H1 (cell line): Measurements from ENCODE around the gene SLC30A2. TPM values are rescaled to one million over a fixed set of nuclear protein-coding genes. Genes with fewer than 3 reads are reported as not detected.

Experiments
- CTCF ChIA-PET: fragments of 300-600 bp; sonication (Branson Sonifier 250); formaldehyde crosslinking; loops from one replicate; lab custom pipeline; 2021; ENCODE audit not compliant: partially characterized antibody; lab: Charles Lee
- POLR2A ChIA-PET: fragments of 300-600 bp; sonication (Branson Sonifier 250); formaldehyde crosslinking; loops from one replicate; lab custom pipeline; 2021; ENCODE audit warnings: inconsistent platforms; ENCODE audit not compliant: partially characterized antibody; lab: Charles Lee
- DNase-seq, 2 experiments: peaks; one replicate each; pipeline versions ENCODE4 v3.0.0 to v3.0.0-alpha.2; 2010 to 2022; ENCODE audit warnings: low spot score in 2 of 2, low read depth in 1 of 2, mixed read lengths in 1 of 2
- FAIRE-seq: peaks from 2 replicates; lab custom pipeline; 2011; peaks lifted over from hg19 to GRCh38; lab: Jason Lieb, UNC
- H2AFZ ChIP-seq: 2 replicates; pipeline ENCODE4 v1.8.1; 2012; ENCODE audit warnings: low read length, inconsistent platforms
- H2AK5ac ChIP-seq: 2 replicates; pipeline ENCODE4 v1.6.1; 2013; ENCODE audit warnings: low read depth, low read length
- H2BK120ac ChIP-seq: replicated peaks from 2 replicates; pipeline ENCODE3; 2013; ENCODE audit warnings: low read depth, low read length, inconsistent platforms
- H2BK12ac ChIP-seq: 2 replicates; pipeline ENCODE4 v1.6.1; 2013; ENCODE audit warnings: low read depth, low read length
- H2BK15ac ChIP-seq: 2 replicates; pipeline ENCODE4 v1.6.1; 2013; ENCODE audit warnings: low read length
- H2BK20ac ChIP-seq: 2 replicates; pipeline ENCODE4 v1.6.1; 2013; ENCODE audit warnings: low read length
- H2BK5ac ChIP-seq: 2 replicates; pipeline ENCODE4 v1.6.1; 2013; ENCODE audit warnings: low read depth, low read length
- H3K14ac ChIP-seq: 2 replicates; pipeline ENCODE4 v1.6.1; 2013; ENCODE audit warnings: inconsistent platforms; ENCODE audit not compliant: insufficient read length
- H3K18ac ChIP-seq: 2 replicates; pipeline ENCODE4 v1.6.1; 2013; ENCODE audit warnings: low read length; ENCODE audit errors: extremely low read depth
- H3K23ac ChIP-seq: 2 replicates; pipeline ENCODE4 v1.6.1; 2013; ENCODE audit warnings: inconsistent platforms; ENCODE audit not compliant: insufficient read length
- H3K23me2 ChIP-seq: 2 replicates; pipeline ENCODE4 v1.6.1; 2013; ENCODE audit warnings: low read depth, low read length
- H3K27ac ChIP-seq: 2 replicates; pipeline ENCODE4 v1.6.1; 2011; ENCODE audit warnings: low read depth, low read length, inconsistent platforms
- H3K27me3 ChIP-seq, 4 experiments: replicated peaks in 1 of 4; 1 replicate in 1 of 4; 2 replicates in 3 of 4; pipeline versions ENCODE4 v1.6.1 to v1.8.1; 2011 to 2013; ENCODE audit warnings: low read length in 3 of 4, mild to moderate bottlenecking in 3 of 4, inconsistent platforms in 2 of 4, mixed read lengths in 2 of 4, moderate library complexity in 1 of 4; ENCODE audit not compliant: control insufficient read depth in 3 of 4, insufficient read depth in 3 of 4; ENCODE audit errors: extremely low read depth in 1 of 4
- H3K36me3 ChIP-seq, 4 experiments: 2 replicates each; pipeline versions ENCODE4 v1.6.1 to v1.8.1; 2011 to 2013; ENCODE audit warnings: mild to moderate bottlenecking in 4 of 4, low read length in 3 of 4, moderate library complexity in 2 of 4, control low read depth in 1 of 4, inconsistent platforms in 1 of 4; ENCODE audit not compliant: insufficient read depth in 4 of 4, control insufficient read depth in 2 of 4
- H3K4ac ChIP-seq: replicated peaks from 2 replicates; pipeline ENCODE3; 2013; ENCODE audit warnings: low read length, low read depth, mixed read lengths, inconsistent platforms; ENCODE audit not compliant: insufficient read length
- H3K4me1 ChIP-seq, 4 experiments: replicated peaks in 1 of 4; 1 replicate in 1 of 4; 2 replicates in 3 of 4; pipeline versions ENCODE4 v1.6.1 to v1.8.1; 2011 to 2013; ENCODE audit warnings: low read length in 3 of 4, inconsistent platforms in 2 of 4, mixed read lengths in 1 of 4; ENCODE audit not compliant: insufficient read depth in 4 of 4, control insufficient read depth in 3 of 4
- H3K4me2 ChIP-seq, 2 experiments: 2 replicates each; pipeline versions ENCODE4 v1.6.1 to v1.8.1; 2011 to 2013; ENCODE audit warnings: low read depth in 2 of 2, low read length in 2 of 2, control low read depth in 1 of 2, inconsistent platforms in 1 of 2, mild to moderate bottlenecking in 1 of 2; ENCODE audit not compliant: insufficient read depth in 1 of 2
- H3K4me3 ChIP-seq, 4 experiments: fragments of 200-600, 300-600 bp in 1 of 4; sonication (generic), shearing (Covaris generic), sonication (Bioruptor Twin) in 1 of 4; 2 replicates each; pipeline versions ENCODE4 v1.5.1 to v1.8.1; 2011 to 2016; ENCODE audit warnings: low read length in 4 of 4, low read depth in 3 of 4, control low read depth in 2 of 4, inconsistent platforms in 2 of 4, mild to moderate bottlenecking in 2 of 4, mixed read lengths in 1 of 4, moderate library complexity in 1 of 4; ENCODE audit not compliant: insufficient read depth in 2 of 4; ENCODE audit errors: extremely low read depth in 1 of 4
- H3K56ac ChIP-seq: replicated peaks from 2 replicates; pipeline ENCODE3; 2013; ENCODE audit warnings: low read depth, mild to moderate bottlenecking, mixed read lengths, low read length, inconsistent platforms; ENCODE audit not compliant: insufficient read length
- H3K79me1 ChIP-seq: 2 replicates; pipeline ENCODE4 v1.6.1; 2013; ENCODE audit warnings: low read depth, low read length, control low read depth
- H3K79me2 ChIP-seq, 2 experiments: 2 replicates each; pipeline versions ENCODE4 v1.6.1 to v1.8.1; 2012 to 2013; ENCODE audit warnings: low read length in 2 of 2, mild to moderate bottlenecking in 2 of 2, inconsistent platforms in 1 of 2; ENCODE audit not compliant: insufficient read depth in 2 of 2, control insufficient read depth in 1 of 2
- H3K9ac ChIP-seq, 4 experiments: replicated peaks in 1 of 4; 1 replicate in 1 of 4; 2 replicates in 3 of 4; pipeline versions ENCODE4 v1.6.1 to v1.8.1; 2011 to 2013; ENCODE audit warnings: low read depth in 3 of 4, low read length in 3 of 4, control low read depth in 2 of 4, mild to moderate bottlenecking in 2 of 4, moderate library complexity in 2 of 4, inconsistent platforms in 1 of 4; ENCODE audit errors: extremely low read depth in 1 of 4
- H3K9me3 ChIP-seq, 2 experiments: 2 replicates each; pipeline versions ENCODE4 v1.6.1 to v1.8.1; 2012 to 2013; ENCODE audit warnings: mild to moderate bottlenecking in 2 of 2, moderate library complexity in 2 of 2, control low read depth in 1 of 2, inconsistent platforms in 1 of 2, low read depth in 1 of 2, low read length in 1 of 2, mixed read lengths in 1 of 2; ENCODE audit not compliant: insufficient read depth in 2 of 2
- H4K20me1 ChIP-seq, 2 experiments: replicated peaks in 1 of 2; 2 replicates each; pipeline versions ENCODE3 to v1.8.1; 2011 to 2013; ENCODE audit warnings: inconsistent platforms in 2 of 2, low read length in 2 of 2, mild to moderate bottlenecking in 1 of 2; ENCODE audit not compliant: insufficient read depth in 2 of 2, control insufficient read depth in 1 of 2
- H4K5ac ChIP-seq: 2 replicates; pipeline ENCODE4 v1.6.1; 2013; ENCODE audit warnings: low read length, low read depth, mixed read lengths, inconsistent platforms; ENCODE audit not compliant: insufficient read length
- H4K8ac ChIP-seq: 2 replicates; pipeline ENCODE4 v1.8.0; 2013; ENCODE audit warnings: mild to moderate bottlenecking, moderate library complexity, low read length, inconsistent platforms; ENCODE audit not compliant: insufficient read depth; ENCODE audit errors: extremely low read depth
- H4K91ac ChIP-seq: replicated peaks from 2 replicates; pipeline ENCODE3; 2013; ENCODE audit warnings: low read length, mixed read lengths, inconsistent platforms; ENCODE audit not compliant: insufficient read length
- PHF8 ChIP-seq: fragments of 200-600 bp; sonication (generic); conservative IDR thresholded peaks from 2 replicates; pipeline ENCODE4 v1.7.1; 2012; ENCODE audit warnings: low read depth, mild to moderate bottlenecking, inconsistent platforms, low read length, moderate library complexity
- WGBS, 2 experiments: shearing (Covaris generic) in 1 of 2; methylation state at CpG; one replicate each; pipeline versions ENCODE4 v1.1.6 to v1.1.7; 2013 to 2015; ENCODE audit warnings: low lambda C conversion rate in 2 of 2, mixed read lengths in 2 of 2, inconsistent platforms in 1 of 2, low coverage in 1 of 2, missing lambda C conversion rate in 1 of 2; ENCODE audit not compliant: insufficient replicate concordance in 2 of 2, insufficient coverage in 1 of 2, insufficient read length in 1 of 2; ENCODE audit errors: extremely low coverage in 1 of 2, missing lambda C conversion rate in 1 of 2; 5-methylcytosine and 5-hydroxymethylcytosine counted together
- polyA plus RNA-seq, 7 experiments: library from polyadenylated mRNA; depleted of rRNA in 3 of 7; stranded (reverse) in 5 of 7; unstranded in 2 of 7; fragments of >200 nt in 5 of 7; fragments of 200-250 nt in 2 of 7; gene quantifications; 1 replicate in 5 of 7; 2 replicates in 1 of 7; 4 replicates in 1 of 7; pipeline versions ENCODE4 v1.2.1 to v1.2.3, GENCODE V29; 2011 to 2013; ENCODE audit warnings: missing spikeins in 2 of 7, mixed read lengths in 2 of 7
- total RNA-seq: library from RNA; stranded (reverse); fragmentation: NEBNext Ultra II Directional; extraction: Animal tissue kit (Norgen Biotek cat#: 25700); gene quantifications from 2 replicates; pipeline ENCODE4 v1.2.1, GENCODE V29; 2021

SLC30A2 gene
- total and polyA plus RNA-seq, 2 of the 8 experiments (the other 6 are each of a cell fraction or from before 2014, with no cell fraction given): 0.19 to 0.76 TPM

- no peak overlapping the region for H3K4ac ChIP-seq
- H3K79me2 ChIP-seq: peaks cover 0 to 2% of the 10 kb centered on the region in 2 experiments; a peak in 1 of 4 replicates
- no peak overlapping the region for H4K91ac ChIP-seq
- no peak overlapping the region for H2AFZ ChIP-seq
- H2BK15ac ChIP-seq: no peak overlapping the region
- no peak overlapping the region for H3K14ac ChIP-seq
- H3K4me3 ChIP-seq: no peak overlapping the region
- WGBS, 2 experiments: 90% methylated on average over 11 of the region's 11 CpGs; no CpG with 5 or more reads in 1 of the 2 experiments
- H2AK5ac ChIP-seq: no peak overlapping the region
- ChIA-PET POLR2A (interaction anchor here (0.7 to 1.3 kb wide), 4 partner anchors 28 to 178 kb away, joined by 3 read pairs; no protein-coding TSS in a partner anchor), CTCF (interaction anchor here (1.3 to 20.0 kb wide), 6 partner anchors 8 to 153 kb away, joined by 4 to 330 read pairs (median 6); partner anchors contain the start of genes PAFAH2 and STMN1)
- H3K23ac ChIP-seq: no peak overlapping the region
- no peak overlapping the region for H2BK5ac ChIP-seq
- H4K5ac ChIP-seq: no peak overlapping the region
- no peak overlapping the region for H3K56ac ChIP-seq
- H3K4me2 ChIP-seq: no peak overlapping the region
- H3K9me3 ChIP-seq: no peaks in the 10 kb centered on the region
- peaks cover 0 to 5% (median 4%) of the 10 kb centered on the region in 4 experiments; a peak in 3 of 7 replicates for H3K4me1 ChIP-seq
- H3K36me3 ChIP-seq: peaks cover 0 to 12% (median 5%) of the 10 kb centered on the region in 4 experiments; a peak in 4 of 8 replicates
- H3K27me3 ChIP-seq: no peaks in the 10 kb centered on the region; a peak in 1 of 7 replicates
- H3K18ac ChIP-seq: no peak overlapping the region
- H2BK12ac ChIP-seq: no peak overlapping the region
- no peak overlapping the region for H2BK120ac ChIP-seq
- H2BK20ac ChIP-seq: no peak overlapping the region
- H3K27ac ChIP-seq: no peak overlapping the region
- H3K23me2 ChIP-seq: no peaks in the 10 kb centered on the region
- no peaks in the 10 kb centered on the region for H4K20me1 ChIP-seq
- no peak for DNase-seq
- no peak for TF ChIP-seq PHF8
- no peaks in the 10 kb centered on the region for H3K79me1 ChIP-seq
- no peak for FAIRE-seq
- H3K9ac ChIP-seq: no peak overlapping the region
- H4K8ac ChIP-seq: no peak overlapping the region
Observed at GRCh38 chr1:25989440-25990234, 56.3 kb downstream of the SLC30A2 start.
